ENCODE measurements around the gene SLC22A12. TPM values are rescaled to one million over a fixed set of nuclear protein-coding genes. Genes with fewer than 3 reads are reported as not detected.

SLC22A12 gene
- total RNA-seq, 1 donor from 2014 or later: not detected

GRCh38 chr11:64553554-64554201, 37.3 kb upstream of the SLC22A12 start:
- no peak overlapping the region for H3K4me3 Mint-ChIP-seq (ENCODE audit: unreplicated experiment)
- Histone ChIP-seq H3K79me2 (ENCODE audit: insufficient read depth, low read length) (no peaks in the 10 kb centered on the region), H3K4me2 (ENCODE audit: low read length) (peak overlapping the region; percentile 48), H3K27me3 (ENCODE audit: insufficient read depth, low read length) (no peaks in the 10 kb centered on the region), H4K20me1 (ENCODE audit: insufficient read depth, low read length) (no peaks in the 10 kb centered on the region), H2AFZ (ENCODE audit: low read depth, low read length) (peak overlapping the region; percentile 50), H3K9me3 (ENCODE audit: insufficient read depth, low read depth, low read length) (no peaks in the 10 kb centered on the region), H3K4me3 (ENCODE audit: insufficient read depth, low read depth, low read length) (no peak overlapping the region), H3K27ac (ENCODE audit: low read depth, low read length) (no peak overlapping the region), H3K9ac (ENCODE audit: low read length) (no peak overlapping the region), H3K4me1 (ENCODE audit: insufficient read depth, low read length) (peaks cover 16% of the 10 kb centered on the region), H3K36me3 (ENCODE audit: insufficient read depth, low read length) (no peaks in the 10 kb centered on the region)
- TF ChIP-seq, protein P1, sequence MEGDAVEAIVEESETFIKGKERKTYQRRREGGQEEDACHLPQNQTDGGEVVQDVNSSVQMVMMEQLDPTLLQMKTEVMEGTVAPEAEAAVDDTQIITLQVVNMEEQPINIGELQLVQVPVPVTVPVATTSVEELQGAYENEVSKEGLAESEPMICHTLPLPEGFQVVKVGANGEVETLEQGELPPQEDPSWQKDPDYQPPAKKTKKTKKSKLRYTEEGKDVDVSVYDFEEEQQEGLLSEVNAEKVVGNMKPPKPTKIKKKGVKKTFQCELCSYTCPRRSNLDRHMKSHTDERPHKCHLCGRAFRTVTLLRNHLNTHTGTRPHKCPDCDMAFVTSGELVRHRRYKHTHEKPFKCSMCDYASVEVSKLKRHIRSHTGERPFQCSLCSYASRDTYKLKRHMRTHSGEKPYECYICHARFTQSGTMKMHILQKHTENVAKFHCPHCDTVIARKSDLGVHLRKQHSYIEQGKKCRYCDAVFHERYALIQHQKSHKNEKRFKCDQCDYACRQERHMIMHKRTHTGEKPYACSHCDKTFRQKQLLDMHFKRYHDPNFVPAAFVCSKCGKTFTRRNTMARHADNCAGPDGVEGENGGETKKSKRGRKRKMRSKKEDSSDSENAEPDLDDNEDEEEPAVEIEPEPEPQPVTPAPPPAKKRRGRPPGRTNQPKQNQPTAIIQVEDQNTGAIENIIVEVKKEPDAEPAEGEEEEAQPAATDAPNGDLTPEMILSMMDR (IDR thresholded peaks at IDR 0.05; ENCODE audit: insufficient read depth, low read depth, low read length): peak; percentile 82
- TF ChIP-seq EZH2 (IDR thresholded peaks at IDR 0.05; ENCODE audit: insufficient read depth, low read length): no peak
- peak; percentile 5 for DNase-seq (ENCODE audit: low read depth)
- H3K27ac Mint-ChIP-seq (ENCODE audit: unreplicated experiment): no peak overlapping the region
- H3K36me3 Mint-ChIP-seq (ENCODE audit: low read depth, unreplicated experiment): no peaks in the 10 kb centered on the region
- peaks cover 7% of the 10 kb centered on the region for H3K4me1 Mint-ChIP-seq (ENCODE audit: low read depth, unreplicated experiment)
- H3K27me3 Mint-ChIP-seq (ENCODE audit: low read depth, unreplicated experiment): peaks cover 22% of the 10 kb centered on the region
- H3K9me3 Mint-ChIP-seq (ENCODE audit: unreplicated experiment): no peaks in the 10 kb centered on the region
- no peak for FAIRE-seq

- Histone ChIP-seq H3K4me1 (ENCODE audit: insufficient read depth, low read length) (peaks cover 16% of the 10 kb centered on the region), H3K79me2 (ENCODE audit: insufficient read depth, low read length) (no peaks in the 10 kb centered on the region), H3K27ac (ENCODE audit: low read depth, low read length) (no peak overlapping the region), H3K9me3 (ENCODE audit: insufficient read depth, low read depth, low read length) (no peaks in the 10 kb centered on the region), H3K4me3 (ENCODE audit: insufficient read depth, low read depth, low read length) (no peak overlapping the region), H3K9ac (ENCODE audit: low read length) (no peak overlapping the region), H3K36me3 (ENCODE audit: insufficient read depth, low read length) (no peaks in the 10 kb centered on the region), H4K20me1 (ENCODE audit: insufficient read depth, low read length) (no peaks in the 10 kb centered on the region), H2AFZ (ENCODE audit: low read depth, low read length) (no peak overlapping the region), H3K27me3 (ENCODE audit: insufficient read depth, low read length) (no peaks in the 10 kb centered on the region), H3K4me2 (ENCODE audit: low read length) (no peak overlapping the region)
- FAIRE-seq (no peak), DNase-seq (ENCODE audit: low read depth) (no peak)
- no peak overlapping the region for H3K27ac Mint-ChIP-seq (ENCODE audit: unreplicated experiment)
- TF ChIP-seq EZH2 (IDR thresholded peaks at IDR 0.05; ENCODE audit: insufficient read depth, low read length): no peak
- TF ChIP-seq, protein P1 (IDR thresholded peaks at IDR 0.05; ENCODE audit: insufficient read depth, low read depth, low read length): no peak
- H3K27me3 Mint-ChIP-seq (ENCODE audit: low read depth, unreplicated experiment): peaks cover 34% of the 10 kb centered on the region
- no peaks in the 10 kb centered on the region for H3K9me3 Mint-ChIP-seq (ENCODE audit: unreplicated experiment)
- H3K4me1 Mint-ChIP-seq (ENCODE audit: low read depth, unreplicated experiment): peaks cover 7% of the 10 kb centered on the region
- H3K36me3 Mint-ChIP-seq (ENCODE audit: low read depth, unreplicated experiment): no peaks in the 10 kb centered on the region
- no peak overlapping the region for H3K4me3 Mint-ChIP-seq (ENCODE audit: unreplicated experiment)
These were observed 34.8 kb upstream of the SLC22A12 start for GRCh38 chr11:64556044-64556720.
